ENCODE data around the gene EPS15.

EPS15 gene

DNA sequence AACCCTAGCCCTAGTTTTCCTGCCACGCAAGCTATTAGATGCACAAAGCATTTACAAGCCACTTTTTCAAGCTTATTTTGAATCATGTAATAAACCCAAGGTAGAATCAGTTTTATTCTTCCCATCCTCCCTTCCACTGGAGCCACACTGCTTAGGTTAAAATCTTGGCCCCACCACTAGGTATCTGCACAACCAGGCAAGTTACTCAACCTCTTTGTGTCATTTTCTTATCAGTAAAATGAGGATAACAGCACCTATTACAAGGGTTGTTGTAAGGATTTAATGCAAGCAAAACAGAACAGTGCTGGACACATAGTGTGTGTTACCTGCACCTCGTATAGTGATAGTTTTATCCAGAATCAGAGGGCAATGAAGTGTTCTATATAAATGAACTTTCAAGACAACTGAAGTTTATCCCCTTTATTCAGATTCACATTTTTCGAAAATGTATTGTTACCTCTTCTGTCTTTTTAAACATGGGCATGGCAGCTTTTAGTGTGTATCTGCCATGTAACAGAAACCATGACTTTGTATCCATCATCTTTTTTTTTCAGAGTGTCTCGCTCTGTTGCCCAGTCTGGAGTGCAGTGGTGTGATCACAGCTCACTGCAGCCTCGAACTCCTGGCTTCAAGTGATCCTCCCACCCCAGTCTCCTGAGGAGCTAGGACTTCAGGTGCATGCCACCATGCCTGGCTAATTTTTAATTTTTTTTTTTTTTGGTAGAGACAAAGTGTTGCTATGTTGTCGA, 171.5 kb downstream of the EPS15 start:
- H3K4me3 ChIP-seq (ENCODE audit: control insufficient read depth, low read depth, low read length), result no peak overlapping the region
- TF ChIP-seq, protein P1, sequence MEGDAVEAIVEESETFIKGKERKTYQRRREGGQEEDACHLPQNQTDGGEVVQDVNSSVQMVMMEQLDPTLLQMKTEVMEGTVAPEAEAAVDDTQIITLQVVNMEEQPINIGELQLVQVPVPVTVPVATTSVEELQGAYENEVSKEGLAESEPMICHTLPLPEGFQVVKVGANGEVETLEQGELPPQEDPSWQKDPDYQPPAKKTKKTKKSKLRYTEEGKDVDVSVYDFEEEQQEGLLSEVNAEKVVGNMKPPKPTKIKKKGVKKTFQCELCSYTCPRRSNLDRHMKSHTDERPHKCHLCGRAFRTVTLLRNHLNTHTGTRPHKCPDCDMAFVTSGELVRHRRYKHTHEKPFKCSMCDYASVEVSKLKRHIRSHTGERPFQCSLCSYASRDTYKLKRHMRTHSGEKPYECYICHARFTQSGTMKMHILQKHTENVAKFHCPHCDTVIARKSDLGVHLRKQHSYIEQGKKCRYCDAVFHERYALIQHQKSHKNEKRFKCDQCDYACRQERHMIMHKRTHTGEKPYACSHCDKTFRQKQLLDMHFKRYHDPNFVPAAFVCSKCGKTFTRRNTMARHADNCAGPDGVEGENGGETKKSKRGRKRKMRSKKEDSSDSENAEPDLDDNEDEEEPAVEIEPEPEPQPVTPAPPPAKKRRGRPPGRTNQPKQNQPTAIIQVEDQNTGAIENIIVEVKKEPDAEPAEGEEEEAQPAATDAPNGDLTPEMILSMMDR (conservative IDR thresholded peaks at IDR 0.05; ENCODE audit: control insufficient read depth, insufficient read depth, low read depth, low read length), result no peak
- no peak for DNase-seq (ENCODE audit: low read depth)

- no peak for DNase-seq (ENCODE audit: low read depth)
- TF ChIP-seq, protein P1 (conservative IDR thresholded peaks at IDR 0.05; ENCODE audit: control insufficient read depth, insufficient read depth, low read depth, low read length), result no peak
- H3K4me3 ChIP-seq (ENCODE audit: control insufficient read depth, low read depth, low read length), result no peak overlapping the region
Measured at GRCh38 chr1:51346086-51346942, 172.8 kb downstream of the EPS15 start.

- no peak overlapping the region for H3K4me3 ChIP-seq (ENCODE audit: control insufficient read depth, low read depth, low read length)
- no peak for DNase-seq (ENCODE audit: low read depth)
- TF ChIP-seq, protein P1 (conservative IDR thresholded peaks at IDR 0.05; ENCODE audit: control insufficient read depth, insufficient read depth, low read depth, low read length), result no peak
Measured at GRCh38 chr1:51345300-51345687, 173.8 kb downstream of the EPS15 start.

- TF ChIP-seq, protein P1 (conservative IDR thresholded peaks at IDR 0.05; ENCODE audit: control insufficient read depth, insufficient read depth, low read depth, low read length), result no peak
- no peak overlapping the region for H3K4me3 ChIP-seq (ENCODE audit: control insufficient read depth, low read depth, low read length)
Measured at GRCh38 chr1:51344602-51345299, 174.3 kb downstream of the EPS15 start.

GRCh38 chr1:51344276-51344601, 174.8 kb downstream of the EPS15 start:
- TF ChIP-seq, protein P1 (conservative IDR thresholded peaks at IDR 0.05; ENCODE audit: control insufficient read depth, insufficient read depth, low read depth, low read length), result no peak
- H3K4me3 ChIP-seq (ENCODE audit: control insufficient read depth, low read depth, low read length), result no peak overlapping the region
- DNase-seq (ENCODE audit: low read depth), result no peak

More at GRCh38 chr1:51344602-51345299, 174.3 kb downstream of the EPS15 start:
- DNase-seq (ENCODE audit: low read depth), result no peak

- no peak overlapping the region for H3K4me3 ChIP-seq (ENCODE audit: control insufficient read depth, low read depth, low read length)
- no peak for DNase-seq (ENCODE audit: low read depth)
- TF ChIP-seq, protein P1 (conservative IDR thresholded peaks at IDR 0.05; ENCODE audit: control insufficient read depth, insufficient read depth, low read depth, low read length), result no peak
Measured at GRCh38 chr1:51343624-51344023, 175.4 kb downstream of the EPS15 start.
